Measurements from ENCODE around the gene CUL9.

Gene CUL9

DNA sequence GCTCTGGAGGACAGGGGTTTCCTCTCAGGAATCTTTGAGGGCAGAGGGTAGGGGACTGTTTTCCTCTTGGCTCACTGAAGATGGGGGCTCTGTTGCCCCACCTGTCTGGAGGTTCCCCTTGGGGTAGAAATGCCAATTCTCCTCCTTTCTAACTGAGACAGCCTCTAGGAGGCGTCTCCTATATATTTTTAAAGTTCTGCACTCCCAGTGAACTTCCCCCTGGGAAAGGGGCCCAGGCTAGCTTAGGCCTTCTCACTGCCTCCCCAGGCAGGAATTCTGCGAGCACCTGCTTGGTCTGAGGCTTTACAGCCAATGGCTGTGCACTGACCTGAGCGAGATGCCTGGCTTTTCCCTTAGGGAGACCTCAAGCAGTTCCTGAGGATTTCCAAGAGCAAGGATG is 35.7 kb upstream of the CUL9 start:
- no peak for DNase-seq (ENCODE audit: extremely low read depth, low read depth)
- TF ChIP-seq, protein P1, sequence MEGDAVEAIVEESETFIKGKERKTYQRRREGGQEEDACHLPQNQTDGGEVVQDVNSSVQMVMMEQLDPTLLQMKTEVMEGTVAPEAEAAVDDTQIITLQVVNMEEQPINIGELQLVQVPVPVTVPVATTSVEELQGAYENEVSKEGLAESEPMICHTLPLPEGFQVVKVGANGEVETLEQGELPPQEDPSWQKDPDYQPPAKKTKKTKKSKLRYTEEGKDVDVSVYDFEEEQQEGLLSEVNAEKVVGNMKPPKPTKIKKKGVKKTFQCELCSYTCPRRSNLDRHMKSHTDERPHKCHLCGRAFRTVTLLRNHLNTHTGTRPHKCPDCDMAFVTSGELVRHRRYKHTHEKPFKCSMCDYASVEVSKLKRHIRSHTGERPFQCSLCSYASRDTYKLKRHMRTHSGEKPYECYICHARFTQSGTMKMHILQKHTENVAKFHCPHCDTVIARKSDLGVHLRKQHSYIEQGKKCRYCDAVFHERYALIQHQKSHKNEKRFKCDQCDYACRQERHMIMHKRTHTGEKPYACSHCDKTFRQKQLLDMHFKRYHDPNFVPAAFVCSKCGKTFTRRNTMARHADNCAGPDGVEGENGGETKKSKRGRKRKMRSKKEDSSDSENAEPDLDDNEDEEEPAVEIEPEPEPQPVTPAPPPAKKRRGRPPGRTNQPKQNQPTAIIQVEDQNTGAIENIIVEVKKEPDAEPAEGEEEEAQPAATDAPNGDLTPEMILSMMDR (IDR thresholded peaks at IDR 0.05; ENCODE audit: low read depth, low read length), result no peak

DNA sequence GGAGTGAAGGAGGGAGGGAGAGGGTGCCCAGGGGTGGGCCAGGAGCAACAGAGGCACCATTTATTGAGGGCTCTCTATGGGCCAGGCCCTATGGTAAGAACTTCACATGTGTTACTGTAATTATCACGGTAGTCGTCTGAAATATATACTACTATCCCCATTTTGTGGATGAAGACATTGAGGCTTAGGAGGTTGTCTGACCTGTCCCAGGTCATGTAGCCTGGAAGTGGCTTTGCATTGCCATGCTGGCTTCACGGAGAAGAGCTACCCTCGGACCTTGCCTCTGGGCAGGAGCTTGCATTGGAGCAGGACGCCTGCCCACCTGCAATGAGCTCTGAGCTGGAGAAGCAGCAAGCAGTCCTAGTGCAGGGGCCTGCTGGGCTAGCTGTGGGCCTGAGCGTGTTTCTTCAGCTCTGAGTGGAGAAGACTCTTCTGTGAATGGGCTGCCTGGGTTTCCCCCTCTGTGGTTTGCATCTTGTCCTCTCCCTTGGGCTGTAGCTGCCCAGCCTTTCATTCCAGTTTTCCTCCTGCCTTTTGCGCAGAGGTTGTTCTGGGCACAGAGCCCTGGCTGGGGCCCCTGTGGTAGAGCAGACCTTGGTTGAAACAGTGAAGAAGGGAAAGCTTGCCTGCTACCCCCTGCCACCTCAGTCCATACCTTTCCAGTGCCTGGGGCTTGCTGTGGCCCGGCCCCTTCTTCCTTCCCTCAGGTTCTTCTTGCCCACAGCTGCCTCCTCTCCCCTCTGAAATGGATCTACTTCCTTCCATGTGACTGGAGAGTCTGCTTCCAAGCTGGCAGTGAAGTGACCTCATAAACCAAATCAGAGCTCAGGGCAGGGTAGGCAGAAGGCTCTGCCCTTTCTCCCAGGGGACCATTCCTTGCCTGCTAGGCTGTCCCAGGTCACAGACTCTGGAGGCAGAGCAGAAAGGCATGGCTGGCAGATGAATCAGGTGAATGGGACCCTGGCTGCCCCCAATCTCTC is 35.0 kb upstream of the CUL9 start:
- TF ChIP-seq, protein P1 (IDR thresholded peaks at IDR 0.05; ENCODE audit: low read depth, low read length), result no peak

DNA sequence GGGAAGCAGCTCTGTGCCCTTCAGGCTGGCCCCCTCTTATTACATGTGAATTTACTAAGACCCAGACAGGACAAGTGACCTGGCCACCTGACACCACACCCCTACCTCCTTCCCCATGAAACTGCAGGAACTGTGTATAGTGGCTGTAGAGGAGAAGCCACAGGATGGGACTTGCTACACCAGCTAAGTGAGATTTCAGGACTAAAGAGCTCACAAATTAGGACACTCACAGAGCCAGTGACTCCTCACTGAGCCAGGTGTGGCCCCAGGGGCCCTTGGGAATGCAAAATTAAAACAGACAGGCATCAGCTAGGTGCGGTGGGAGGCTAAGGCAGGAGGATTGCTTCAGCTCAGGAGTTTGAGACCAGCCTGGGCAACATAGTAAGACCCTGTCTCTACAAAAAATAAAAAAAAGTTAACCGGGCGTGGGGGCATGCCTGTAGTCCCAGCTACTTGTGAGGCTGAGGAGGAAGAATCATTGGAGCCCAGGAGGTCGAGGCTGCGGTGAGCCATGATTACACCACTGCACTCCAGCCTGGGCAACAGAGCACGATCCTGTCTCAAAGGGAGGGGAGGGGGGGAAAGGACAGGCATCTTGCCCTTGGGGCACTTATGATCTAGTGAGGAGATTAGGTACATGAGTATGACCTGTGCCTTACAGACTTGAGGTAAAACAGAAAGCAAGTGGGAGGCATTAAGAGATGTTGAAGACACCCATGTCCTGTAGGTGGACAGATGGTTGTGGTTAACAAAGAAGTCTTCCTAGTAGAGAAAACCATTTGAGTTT is 34.1 kb upstream of the CUL9 start:
- DNase-seq (ENCODE audit: extremely low read depth, low read depth), result no peak
- TF ChIP-seq, protein P1 (IDR thresholded peaks at IDR 0.05; ENCODE audit: low read depth, low read length), result no peak

More for the DNA sequence above, 35.0 kb upstream of the CUL9 start:
- no peak for DNase-seq (ENCODE audit: extremely low read depth, low read depth)

DNA sequence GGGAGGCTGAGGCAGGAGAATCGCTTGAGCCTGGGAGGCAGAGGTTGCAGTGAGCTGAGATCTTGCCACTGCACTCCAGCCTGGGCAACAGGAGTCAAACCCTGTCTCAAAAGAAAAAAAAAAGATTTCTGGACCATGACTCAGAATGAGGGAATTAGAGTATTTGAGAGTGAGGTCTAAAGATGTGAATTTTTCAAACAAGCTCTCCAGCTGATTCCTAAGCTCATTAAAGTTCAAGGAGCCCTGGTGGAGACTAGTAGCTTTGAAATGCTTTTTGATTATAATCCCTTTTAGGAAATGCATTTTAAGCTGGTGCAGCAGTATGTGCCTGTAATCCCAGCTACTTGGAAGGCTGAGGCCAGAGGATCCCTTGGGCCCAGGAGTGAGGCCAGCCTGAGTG is 32.7 kb upstream of the CUL9 start:
- TF ChIP-seq, protein P1 (IDR thresholded peaks at IDR 0.05; ENCODE audit: low read depth, low read length), result no peak
- DNase-seq (ENCODE audit: extremely low read depth, low read depth), result no peak

DNA sequence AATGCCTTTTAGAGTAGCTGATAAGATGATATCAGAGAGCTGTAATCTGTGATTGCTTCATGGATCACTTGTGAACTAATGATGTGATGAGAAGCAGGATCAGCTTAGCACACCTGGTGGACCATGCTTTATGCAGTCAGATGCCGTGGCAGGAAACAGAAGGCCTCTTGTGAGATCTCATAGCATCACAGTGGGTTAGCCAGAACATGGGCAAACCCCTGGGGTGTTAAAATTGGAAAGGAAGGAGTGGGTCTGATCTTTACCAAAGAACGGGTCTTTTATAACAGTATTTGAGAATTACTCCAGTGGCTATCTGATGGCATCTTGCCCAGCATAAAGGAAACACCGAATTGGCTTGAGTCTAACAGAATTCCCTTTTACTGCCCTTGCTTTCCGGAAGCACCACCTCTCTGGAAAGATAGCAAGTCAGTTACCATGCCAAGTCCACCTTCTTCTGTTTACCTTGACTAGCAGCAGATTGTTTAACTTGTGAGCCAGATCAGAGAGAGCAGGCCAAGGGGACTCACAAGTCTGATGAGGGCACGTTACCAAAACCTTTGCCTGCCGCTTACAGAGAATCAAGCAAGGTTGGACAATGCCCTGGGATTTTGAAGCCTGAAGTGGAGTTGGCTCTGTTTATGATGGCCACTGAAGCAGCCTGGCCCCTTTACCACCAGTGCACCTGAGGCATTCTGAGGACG is 31.8 kb upstream of the CUL9 start:
- no peak for DNase-seq (ENCODE audit: extremely low read depth, low read depth)
- TF ChIP-seq, protein P1 (IDR thresholded peaks at IDR 0.05; ENCODE audit: low read depth, low read length), result no peak

DNA sequence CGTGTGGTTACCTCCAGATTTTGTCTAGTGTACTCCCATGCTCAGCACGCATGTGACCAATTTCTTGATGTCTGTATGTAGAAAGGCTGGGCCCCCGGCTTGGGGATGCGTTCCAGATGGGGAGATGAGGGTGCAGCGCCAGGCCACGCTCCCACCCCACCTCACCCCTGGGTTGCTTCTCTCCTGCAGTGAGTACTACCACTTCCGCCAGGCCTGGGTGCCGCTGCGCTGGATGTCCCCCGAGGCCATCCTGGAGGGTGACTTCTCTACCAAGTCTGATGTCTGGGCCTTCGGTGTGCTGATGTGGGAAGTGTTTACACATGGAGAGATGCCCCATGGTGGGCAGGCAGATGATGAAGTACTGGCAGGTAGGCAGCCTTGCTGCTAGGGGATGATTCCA is 22.4 kb upstream of the CUL9 start:
- TF ChIP-seq, protein P1 (IDR thresholded peaks at IDR 0.05; ENCODE audit: low read depth, low read length), result no peak
- no peak for DNase-seq (ENCODE audit: extremely low read depth, low read depth)

Data from AG09319 (cell line).